ENCODE data around the gene CLIC1.

DNA sequence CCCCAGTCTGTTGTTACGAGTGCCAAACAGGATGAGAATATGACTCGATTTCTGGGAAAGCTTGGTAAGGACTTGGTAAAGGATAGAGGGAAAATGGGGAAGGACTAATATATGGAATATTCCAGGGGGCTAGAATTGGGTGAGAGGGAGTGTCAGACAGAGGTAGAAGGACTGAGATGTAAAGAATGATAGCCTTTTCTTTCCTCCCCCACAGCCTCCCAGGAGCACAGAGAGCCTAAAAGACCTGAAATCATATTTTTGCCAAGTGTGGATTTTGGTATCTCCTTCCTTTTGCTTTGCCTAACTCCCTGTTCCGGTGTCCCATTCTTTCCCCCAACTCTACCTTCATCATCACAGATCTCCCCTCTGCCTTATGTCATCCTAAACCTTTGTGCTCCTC lies 6.6 kb upstream of the CLIC1 start:
- TF ChIP-seq, protein P1, sequence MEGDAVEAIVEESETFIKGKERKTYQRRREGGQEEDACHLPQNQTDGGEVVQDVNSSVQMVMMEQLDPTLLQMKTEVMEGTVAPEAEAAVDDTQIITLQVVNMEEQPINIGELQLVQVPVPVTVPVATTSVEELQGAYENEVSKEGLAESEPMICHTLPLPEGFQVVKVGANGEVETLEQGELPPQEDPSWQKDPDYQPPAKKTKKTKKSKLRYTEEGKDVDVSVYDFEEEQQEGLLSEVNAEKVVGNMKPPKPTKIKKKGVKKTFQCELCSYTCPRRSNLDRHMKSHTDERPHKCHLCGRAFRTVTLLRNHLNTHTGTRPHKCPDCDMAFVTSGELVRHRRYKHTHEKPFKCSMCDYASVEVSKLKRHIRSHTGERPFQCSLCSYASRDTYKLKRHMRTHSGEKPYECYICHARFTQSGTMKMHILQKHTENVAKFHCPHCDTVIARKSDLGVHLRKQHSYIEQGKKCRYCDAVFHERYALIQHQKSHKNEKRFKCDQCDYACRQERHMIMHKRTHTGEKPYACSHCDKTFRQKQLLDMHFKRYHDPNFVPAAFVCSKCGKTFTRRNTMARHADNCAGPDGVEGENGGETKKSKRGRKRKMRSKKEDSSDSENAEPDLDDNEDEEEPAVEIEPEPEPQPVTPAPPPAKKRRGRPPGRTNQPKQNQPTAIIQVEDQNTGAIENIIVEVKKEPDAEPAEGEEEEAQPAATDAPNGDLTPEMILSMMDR (IDR thresholded peaks at IDR 0.05): no peak
- no peak for TF ChIP-seq EZH2phosphoT487 (IDR thresholded peaks at IDR 0.05)
- TF ChIP-seq EZH2 (IDR thresholded peaks at IDR 0.05): no peak

Measured in neural progenitor cell (in vitro differentiated cells).